Kidney (tissue), 14 donors: Measurements from ENCODE around the gene SFSWAP. TPM values are rescaled to one million over a fixed set of nuclear protein-coding genes. Genes with fewer than 3 reads are reported as not detected.

ENCODE experiments used
- DNase-seq, 5 donors: peaks; one replicate each; pipeline ENCODE4 v3.0.0-alpha.2; 2013 to 2020
- FAIRE-seq: peaks from 2 replicates; lab custom pipeline; 2012; peaks lifted over from hg19 to GRCh38; lab: Jason Lieb, UNC
- H3K27ac ChIP-seq, 2 donors: one replicate each; pipeline ENCODE4 v1.7.0; 2013; ENCODE audit warnings: low read depth in 2 of 2, low read length in 2 of 2, inconsistent platforms in 1 of 2
- H3K27me3 ChIP-seq: one replicate; pipeline ENCODE4 v1.7.1; 2013; ENCODE audit warnings: low read length, inconsistent platforms; ENCODE audit not compliant: control insufficient read depth, insufficient read depth
- H3K36me3 ChIP-seq, 3 donors: one replicate each; pipeline versions ENCODE4 v1.7.0 to v1.7.1; 2013; ENCODE audit warnings: low read length in 3 of 3, control low read depth in 1 of 3, inconsistent platforms in 1 of 3; ENCODE audit not compliant: insufficient read depth in 3 of 3, control insufficient read depth in 2 of 3
- H3K4me1 ChIP-seq, 3 donors: one replicate each; pipeline versions ENCODE4 v1.7.0 to v1.7.1; 2013; ENCODE audit warnings: low read length in 3 of 3, inconsistent platforms in 1 of 3, low read depth in 1 of 3; ENCODE audit not compliant: control insufficient read depth in 2 of 3, insufficient read depth in 2 of 3
- H3K4me3 ChIP-seq, 3 donors: one replicate each; pipeline versions ENCODE4 v1.7.0 to v1.8.1; 2013; ENCODE audit warnings: low read length in 3 of 3, control low read depth in 1 of 3, inconsistent platforms in 1 of 3
- H3K9ac ChIP-seq, 3 donors: one replicate each; pipeline versions ENCODE4 v1.7.0 to v1.7.1; 2013; ENCODE audit warnings: low read length in 3 of 3, control low read depth in 1 of 3, inconsistent platforms in 1 of 3
- H3K9me3 ChIP-seq, 3 donors: one replicate each; pipeline versions ENCODE4 v1.7.0 to v1.7.1; 2013; ENCODE audit warnings: low read length in 3 of 3, control low read depth in 1 of 3, inconsistent platforms in 1 of 3; ENCODE audit not compliant: control insufficient read depth in 2 of 3, insufficient read depth in 1 of 3
- intact Hi-C: fragments of 100-400 bp; cut with DNase I; formaldehyde crosslinking; loops from one replicate; pipeline ENCODE4 v1.11.1; 2022
- polyA plus RNA-seq: library from polyadenylated mRNA; stranded (reverse); fragments of 350-450 nt; fragmentation: Illumina TruSeq; extraction: RNeasy Lipid Tissue Mini Kit (QIAGEN cat#74804); gene quantifications from one replicate; pipeline ENCODE4 v1.2.3, GENCODE V29; 2014; ENCODE audit warnings: low read depth, low replicate concordance; ENCODE audit not compliant: insufficient read depth
- total RNA-seq: library from RNA; stranded (reverse); fragmentation: NEBNext Ultra II Directional; extraction: Animal tissue kit (Norgen Biotek cat#: 25700); gene quantifications from one replicate; pipeline ENCODE4 v1.2.1, GENCODE V29; 2021
- TF ChIP-seq, protein P1 (sequence below): IDR thresholded peaks from 3 replicates; pipeline ENCODE4 v1.5.1; 2012; ENCODE audit warnings: mild to moderate bottlenecking, moderate library complexity, borderline replicate concordance; ENCODE audit not compliant: insufficient read depth; ENCODE audit errors: extremely low read depth
- donor health status: control.
- donor health status: control.
- donor health status: control.
- donor health status: control.
- donor health status: control.
- donor health status: DM: yes; HTN: yes; CAD: no.
- donor health status: Normal renal cell carcinoma (clear cell type).

Gene SFSWAP
- total and polyA plus RNA-seq, 2 donors from 2014 or later = 13.9 to 46.2 TPM

- H3K36me3 ChIP-seq = peaks cover 4 to 24% (median 4%) of the 10 kb centered on the region in 3 donors
- TF ChIP-seq, protein P1, sequence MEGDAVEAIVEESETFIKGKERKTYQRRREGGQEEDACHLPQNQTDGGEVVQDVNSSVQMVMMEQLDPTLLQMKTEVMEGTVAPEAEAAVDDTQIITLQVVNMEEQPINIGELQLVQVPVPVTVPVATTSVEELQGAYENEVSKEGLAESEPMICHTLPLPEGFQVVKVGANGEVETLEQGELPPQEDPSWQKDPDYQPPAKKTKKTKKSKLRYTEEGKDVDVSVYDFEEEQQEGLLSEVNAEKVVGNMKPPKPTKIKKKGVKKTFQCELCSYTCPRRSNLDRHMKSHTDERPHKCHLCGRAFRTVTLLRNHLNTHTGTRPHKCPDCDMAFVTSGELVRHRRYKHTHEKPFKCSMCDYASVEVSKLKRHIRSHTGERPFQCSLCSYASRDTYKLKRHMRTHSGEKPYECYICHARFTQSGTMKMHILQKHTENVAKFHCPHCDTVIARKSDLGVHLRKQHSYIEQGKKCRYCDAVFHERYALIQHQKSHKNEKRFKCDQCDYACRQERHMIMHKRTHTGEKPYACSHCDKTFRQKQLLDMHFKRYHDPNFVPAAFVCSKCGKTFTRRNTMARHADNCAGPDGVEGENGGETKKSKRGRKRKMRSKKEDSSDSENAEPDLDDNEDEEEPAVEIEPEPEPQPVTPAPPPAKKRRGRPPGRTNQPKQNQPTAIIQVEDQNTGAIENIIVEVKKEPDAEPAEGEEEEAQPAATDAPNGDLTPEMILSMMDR = no peak
- H3K27me3 ChIP-seq = no peaks in the 10 kb centered on the region
- no peak for DNase-seq
- FAIRE-seq = no peak
- H3K9me3 ChIP-seq = no peaks in the 10 kb centered on the region
- no peak overlapping the region for H3K27ac ChIP-seq
- no peak overlapping the region for H3K9ac ChIP-seq
- H3K4me3 ChIP-seq = no peak overlapping the region
- intact Hi-C loops = no loop called here
- H3K4me1 ChIP-seq = no peaks in the 10 kb centered on the region
These were observed 62.8 kb downstream of the SFSWAP start for GRCh38 chr12:131773582-131774221.

- FAIRE-seq = no peak
- H3K27me3 ChIP-seq = no peaks in the 10 kb centered on the region
- H3K9ac ChIP-seq = no peak overlapping the region
- TF ChIP-seq, protein P1 = no peak
- intact Hi-C loops = no loop called here
- H3K4me3 ChIP-seq = no peak overlapping the region
- H3K27ac ChIP-seq = no peak overlapping the region
- no peaks in the 10 kb centered on the region for H3K9me3 ChIP-seq
- no peak for DNase-seq
- peaks cover 4 to 26% (median 4%) of the 10 kb centered on the region in 3 donors for H3K36me3 ChIP-seq
- no peaks in the 10 kb centered on the region for H3K4me1 ChIP-seq
These were observed 63.9 kb downstream of the SFSWAP start for GRCh38 chr12:131774576-131775391.

- Histone ChIP-seq H3K4me3 (no peak overlapping the region), H3K27me3 (no peaks in the 10 kb centered on the region), H3K36me3 (peaks cover 4 to 29% (median 4%) of the 10 kb centered on the region in 3 donors), H3K27ac (no peak overlapping the region), H3K4me1 (no peaks in the 10 kb centered on the region), H3K9ac (no peak overlapping the region), H3K9me3 (no peaks in the 10 kb centered on the region)
- DNase-seq (no peak), FAIRE-seq (no peak)
- intact Hi-C loops = no loop called here
- TF ChIP-seq, protein P1 = no peak
These were observed 64.7 kb downstream of the SFSWAP start for GRCh38 chr12:131775392-131776236.
